HCT116 (cell line): ENCODE data around the gene ATG2B. TPM values are rescaled to one million over a fixed set of nuclear protein-coding genes. Genes with fewer than 3 reads are reported as not detected.

Experiments used
- ATAC-seq: fragments of 200-7000 bp; cut with Tn5 transposase; 2 replicates; pipeline ENCODE4 v1.9.1; 2020; ENCODE audit warnings: mild to moderate bottlenecking, moderate library complexity
- BruUV-seq: library from RNA; stranded (reverse); fragments of 400-500 nt; replicated peaks from 2 replicates; lab custom pipeline; 2021; lab: Mats Ljungman, UMichigan
- CTCF ChIA-PET: fragments of 300-600 bp; sonication (Branson Sonifier 250); formaldehyde crosslinking; loops from one replicate; lab custom pipeline; 2021; ENCODE audit warnings: antibody characterized with exemption; lab: Charles Lee
- POLR2A ChIA-PET: fragments of 300-600, 350-600 bp; sonication (Branson Sonifier 250); formaldehyde crosslinking; loops from one replicate; lab custom pipeline; 2021; ENCODE audit warnings: antibody characterized with exemption; lab: Charles Lee
- RAD21 ChIA-PET, 2 experiments: fragments of 300-600 bp; sonication (Branson Sonifier 250); formaldehyde crosslinking; loops; one replicate each; lab custom pipeline; 2023; ENCODE audit warnings: low total read pairs in 2 of 2; ENCODE audit not compliant: uncharacterized antibody in 2 of 2, unreplicated experiment in 2 of 2, low non-redundant PET in 1 of 2; lab: Charles Lee
- DNase-seq: peaks from one replicate; pipeline ENCODE4 v3.0.0-alpha.2; 2010; ENCODE audit warnings: low read depth, low spot score
- H2AFZ ChIP-seq: fragments of 200-600 bp; shearing (Covaris generic), sonication (generic); 2 replicates; pipeline ENCODE4 v1.6.1; 2017; ENCODE audit warnings: low read depth, mixed run types, mixed read lengths, antibody characterized with exemption, low read length; ENCODE audit not compliant: poor library complexity, severe bottlenecking
- H3K27ac ChIP-seq: 2 replicates; pipeline ENCODE4 v1.5.1; 2012; ENCODE audit warnings: low read depth, low read length
- H3K27me3 ChIP-seq: fragments of 200-600 bp; sonication (generic); 2 replicates; pipeline ENCODE4 v1.6.1; 2016; ENCODE audit warnings: mixed run types, low read length, mixed read lengths; ENCODE audit not compliant: insufficient read depth
- H3K36me3 ChIP-seq, 2 experiments: fragments of 200-500 bp in 1 of 2; fragments of 200-600 bp in 1 of 2; sonication (Bioruptor generic) in 1 of 2; sonication (generic) in 1 of 2; 2 replicates each; pipeline versions ENCODE4 v1.5.1 to v1.6.1; 2014 to 2016; ENCODE audit warnings: low read length in 2 of 2, inconsistent platforms in 1 of 2, mixed read lengths in 1 of 2, mixed run types in 1 of 2; ENCODE audit not compliant: insufficient read depth in 2 of 2, control insufficient read depth in 1 of 2
- H3K4me1 ChIP-seq, 2 experiments: fragments of 200-600 bp in 1 of 2; sonication (generic) in 1 of 2; 2 replicates each; pipeline versions ENCODE4 v1.5.1 to v1.6.1; 2012 to 2017; ENCODE audit warnings: low read length in 2 of 2, inconsistent platforms in 1 of 2, mild to moderate bottlenecking in 1 of 2, mixed read lengths in 1 of 2, mixed run types in 1 of 2, moderate library complexity in 1 of 2; ENCODE audit not compliant: insufficient read depth in 2 of 2, control insufficient read depth in 1 of 2
- H3K4me2 ChIP-seq: fragments of 200-600 bp; sonication (generic); 2 replicates; pipeline ENCODE4 v1.6.1; 2017; ENCODE audit warnings: mixed run types, low read length, mixed read lengths
- H3K4me3 ChIP-seq, 2 experiments: fragments of 200-600 bp in 1 of 2; sonication (generic) in 1 of 2; replicated peaks in 1 of 2; 2 replicates each; pipeline ENCODE4 v1.5.1; 2011 to 2016; ENCODE audit warnings: low read length in 2 of 2, control low read depth in 1 of 2, low read depth in 1 of 2, mild to moderate bottlenecking in 1 of 2, mixed read lengths in 1 of 2, mixed run types in 1 of 2
- H3K79me2 ChIP-seq: fragments of 200-600 bp; sonication (generic); 2 replicates; pipeline ENCODE4 v1.6.1; 2017; ENCODE audit warnings: mild to moderate bottlenecking, mixed run types, low read length, moderate library complexity, mixed read lengths; ENCODE audit not compliant: insufficient read depth
- H3K9ac ChIP-seq: fragments of 200-600 bp; sonication (generic); 2 replicates; pipeline ENCODE4 v1.6.1; 2016; ENCODE audit warnings: low read length, mixed read lengths
- H3K9me2 ChIP-seq: fragments of 200-600 bp; sonication (generic), shearing (Covaris generic); 2 replicates; pipeline ENCODE4 v1.6.1; 2017; ENCODE audit warnings: mixed run types, mild to moderate bottlenecking, moderate library complexity; ENCODE audit not compliant: insufficient read depth
- H3K9me3 ChIP-seq, 2 experiments: fragments of 200-500 bp in 1 of 2; fragments of 200-600 bp in 1 of 2; sonication (Bioruptor generic) in 1 of 2; sonication (generic) in 1 of 2; 2 replicates each; pipeline ENCODE4 v1.6.1; 2014 to 2017; ENCODE audit warnings: low read length in 2 of 2, mixed read lengths in 2 of 2, inconsistent platforms in 1 of 2, low read depth in 1 of 2, mild to moderate bottlenecking in 1 of 2, mixed run types in 1 of 2, moderate library complexity in 1 of 2; ENCODE audit not compliant: control insufficient read depth in 1 of 2, insufficient read depth in 1 of 2
- H4K20me1 ChIP-seq: fragments of 200-600 bp; sonication (generic), shearing (Covaris generic); 2 replicates; pipeline ENCODE4 v1.6.1; 2017; ENCODE audit warnings: mixed run types, mild to moderate bottlenecking, moderate library complexity; ENCODE audit not compliant: insufficient read depth
- ATF3 ChIP-seq: IDR thresholded peaks from 2 replicates; pipeline ENCODE4 v1.6.1; 2012
- CBX3 ChIP-seq: IDR thresholded peaks from 2 replicates; pipeline ENCODE4 v1.6.1; 2012; ENCODE audit warnings: low read depth
- CEBPB ChIP-seq: IDR thresholded peaks from 2 replicates; pipeline ENCODE4 v1.6.1; 2012; ENCODE audit warnings: low read depth
- EGR1 ChIP-seq: IDR thresholded peaks from 2 replicates; pipeline ENCODE4 v1.6.1; 2012; ENCODE audit warnings: low read depth
- ELF1 ChIP-seq: IDR thresholded peaks from 2 replicates; pipeline ENCODE4 v1.6.1; 2012; ENCODE audit warnings: low read depth, borderline replicate concordance
- EZH2 ChIP-seq: fragments of 200-600 bp; sonication (generic); IDR thresholded peaks from 2 replicates; pipeline ENCODE4 v1.6.1; 2017; ENCODE audit warnings: antibody characterized with exemption, mixed run types
- EZH2phosphoT487 ChIP-seq: fragments of 200-600 bp; IDR thresholded peaks from 2 replicates; pipeline ENCODE4 v1.6.1; 2018; ENCODE audit warnings: antibody characterized with exemption, borderline replicate concordance
- FOSL1 ChIP-seq: IDR thresholded peaks from 2 replicates; pipeline ENCODE4 v1.6.1; 2012; ENCODE audit warnings: low read depth
- JUND ChIP-seq: IDR thresholded peaks from 2 replicates; pipeline ENCODE4 v1.6.1; 2012
- MAX ChIP-seq: IDR thresholded peaks from 2 replicates; pipeline ENCODE4 v1.6.1; 2012
- POLR2A ChIP-seq: IDR thresholded peaks from 2 replicates; pipeline ENCODE4 v1.7.0; 2011; ENCODE audit warnings: borderline replicate concordance; ENCODE audit not compliant: insufficient read depth, insufficient read length; ENCODE audit errors: extremely low read depth
- POLR2AphosphoS5 ChIP-seq: IDR thresholded peaks from 2 replicates; pipeline ENCODE4 v1.6.1; 2011; ENCODE audit warnings: mild to moderate bottlenecking, low read depth, low read length, moderate library complexity
- RAD21 ChIP-seq: IDR thresholded peaks from 2 replicates; pipeline ENCODE4 v1.6.1; 2012; ENCODE audit warnings: low read depth, mild to moderate bottlenecking
- SIN3A ChIP-seq: IDR thresholded peaks from 2 replicates; pipeline ENCODE4 v1.6.1; 2012; ENCODE audit warnings: low read depth
- SRF ChIP-seq: IDR thresholded peaks from 2 replicates; pipeline ENCODE4 v1.6.1; 2012; ENCODE audit warnings: low read depth
- TCF7L2 ChIP-seq: IDR thresholded peaks from 2 replicates; pipeline ENCODE4 v1.7.0; 2011; ENCODE audit warnings: borderline replicate concordance, inconsistent platforms; ENCODE audit not compliant: insufficient read depth, insufficient read length; ENCODE audit errors: extremely low read depth
- YY1 ChIP-seq: IDR thresholded peaks from 2 replicates; pipeline ENCODE4 v1.6.1; 2011; ENCODE audit warnings: low read length, low read depth, moderate library complexity, mild to moderate bottlenecking; ENCODE audit not compliant: insufficient replicate concordance; ENCODE audit errors: extremely low read depth
- ZFX ChIP-seq: fragments of 450-650 bp; IDR thresholded peaks from 2 replicates; pipeline ENCODE4 v1.6.1; 2017
- ZNF274 ChIP-seq: fragments of 200-500 bp; sonication (Bioruptor generic); IDR thresholded peaks from 2 replicates; pipeline ENCODE4 v1.6.1; 2014; ENCODE audit warnings: mild to moderate bottlenecking, low read depth, low read length, inconsistent platforms
- intact Hi-C: fragments of 100-400 bp; cut with micrococcal nuclease; formaldehyde crosslinking; loops from 2 replicates; pipeline ENCODE4 v1.10.0; 2022
- total RNA-seq: library from RNA; stranded (reverse); gene quantifications from one replicate; pipeline ENCODE4 v1.2.1, GENCODE V29; 2021; ENCODE audit not compliant: unreplicated experiment
- TF ChIP-seq, protein P1 (sequence below): IDR thresholded peaks from 2 replicates; pipeline ENCODE4 v1.6.1; 2012; ENCODE audit warnings: low read depth
- TF ChIP-seq, protein P2 (sequence below), 3 experiments: fragments of 200-600 bp in 1 of 3; sonication (generic) in 1 of 3; IDR thresholded peaks in 2 of 3; conservative IDR thresholded peaks in 1 of 3; 2 replicates each; pipeline ENCODE4 v1.5.1; 2012 to 2017; ENCODE audit warnings: low read depth in 2 of 3, low read length in 2 of 3, antibody characterized with exemption in 1 of 3, borderline replicate concordance in 1 of 3, control low read depth in 1 of 3, mild to moderate bottlenecking in 1 of 3, mixed read lengths in 1 of 3, mixed run types in 1 of 3, moderate library complexity in 1 of 3; ENCODE audit not compliant: insufficient read depth in 1 of 3

The ATG2B gene
- total RNA-seq, 1 experiment from 2014 or later = 6.4 TPM

- TF ChIP-seq, protein P1, sequence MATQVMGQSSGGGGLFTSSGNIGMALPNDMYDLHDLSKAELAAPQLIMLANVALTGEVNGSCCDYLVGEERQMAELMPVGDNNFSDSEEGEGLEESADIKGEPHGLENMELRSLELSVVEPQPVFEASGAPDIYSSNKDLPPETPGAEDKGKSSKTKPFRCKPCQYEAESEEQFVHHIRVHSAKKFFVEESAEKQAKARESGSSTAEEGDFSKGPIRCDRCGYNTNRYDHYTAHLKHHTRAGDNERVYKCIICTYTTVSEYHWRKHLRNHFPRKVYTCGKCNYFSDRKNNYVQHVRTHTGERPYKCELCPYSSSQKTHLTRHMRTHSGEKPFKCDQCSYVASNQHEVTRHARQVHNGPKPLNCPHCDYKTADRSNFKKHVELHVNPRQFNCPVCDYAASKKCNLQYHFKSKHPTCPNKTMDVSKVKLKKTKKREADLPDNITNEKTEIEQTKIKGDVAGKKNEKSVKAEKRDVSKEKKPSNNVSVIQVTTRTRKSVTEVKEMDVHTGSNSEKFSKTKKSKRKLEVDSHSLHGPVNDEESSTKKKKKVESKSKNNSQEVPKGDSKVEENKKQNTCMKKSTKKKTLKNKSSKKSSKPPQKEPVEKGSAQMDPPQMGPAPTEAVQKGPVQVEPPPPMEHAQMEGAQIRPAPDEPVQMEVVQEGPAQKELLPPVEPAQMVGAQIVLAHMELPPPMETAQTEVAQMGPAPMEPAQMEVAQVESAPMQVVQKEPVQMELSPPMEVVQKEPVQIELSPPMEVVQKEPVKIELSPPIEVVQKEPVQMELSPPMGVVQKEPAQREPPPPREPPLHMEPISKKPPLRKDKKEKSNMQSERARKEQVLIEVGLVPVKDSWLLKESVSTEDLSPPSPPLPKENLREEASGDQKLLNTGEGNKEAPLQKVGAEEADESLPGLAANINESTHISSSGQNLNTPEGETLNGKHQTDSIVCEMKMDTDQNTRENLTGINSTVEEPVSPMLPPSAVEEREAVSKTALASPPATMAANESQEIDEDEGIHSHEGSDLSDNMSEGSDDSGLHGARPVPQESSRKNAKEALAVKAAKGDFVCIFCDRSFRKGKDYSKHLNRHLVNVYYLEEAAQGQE = no peak
Observed at GRCh38 chr14:96271421-96271762, 91.7 kb downstream of the ATG2B start (continued).

- no peaks in the 10 kb centered on the region for H3K27me3 ChIP-seq
- no peak for ATAC-seq
- no TSS peak for BruUV-seq
- H2AFZ ChIP-seq = no peak overlapping the region
- H3K79me2 ChIP-seq = no peaks in the 10 kb centered on the region
- no peak overlapping the region for H3K9ac ChIP-seq
- no peaks in the 10 kb centered on the region for H4K20me1 ChIP-seq
- H3K36me3 ChIP-seq = no peaks in the 10 kb centered on the region
- no peaks in the 10 kb centered on the region for H3K9me2 ChIP-seq
- no peak overlapping the region for H3K27ac ChIP-seq
- CTCF ChIA-PET = interaction anchor here (0.9 to 1.6 kb wide), 2 partner anchors 170 to 172 kb away, joined by 3 to 4 read pairs; no protein-coding TSS in a partner anchor
- intact Hi-C loops = no loop called here
- TF ChIP-seq RAD21 (no peak), CEBPB (no peak), YY1 (no peak), TCF7L2 (no peak), EZH2phosphoT487 (no peak), SRF (no peak), EGR1 (no peak), POLR2AphosphoS5 (no peak), EZH2 (no peak), ELF1 (no peak), POLR2A (no peak), MAX (no peak), SIN3A (no peak), ATF3 (no peak), JUND (no peak), CBX3 (no peak), FOSL1 (no peak), ZNF274 (no peak), ZFX (no peak)
- TF ChIP-seq, protein P2, sequence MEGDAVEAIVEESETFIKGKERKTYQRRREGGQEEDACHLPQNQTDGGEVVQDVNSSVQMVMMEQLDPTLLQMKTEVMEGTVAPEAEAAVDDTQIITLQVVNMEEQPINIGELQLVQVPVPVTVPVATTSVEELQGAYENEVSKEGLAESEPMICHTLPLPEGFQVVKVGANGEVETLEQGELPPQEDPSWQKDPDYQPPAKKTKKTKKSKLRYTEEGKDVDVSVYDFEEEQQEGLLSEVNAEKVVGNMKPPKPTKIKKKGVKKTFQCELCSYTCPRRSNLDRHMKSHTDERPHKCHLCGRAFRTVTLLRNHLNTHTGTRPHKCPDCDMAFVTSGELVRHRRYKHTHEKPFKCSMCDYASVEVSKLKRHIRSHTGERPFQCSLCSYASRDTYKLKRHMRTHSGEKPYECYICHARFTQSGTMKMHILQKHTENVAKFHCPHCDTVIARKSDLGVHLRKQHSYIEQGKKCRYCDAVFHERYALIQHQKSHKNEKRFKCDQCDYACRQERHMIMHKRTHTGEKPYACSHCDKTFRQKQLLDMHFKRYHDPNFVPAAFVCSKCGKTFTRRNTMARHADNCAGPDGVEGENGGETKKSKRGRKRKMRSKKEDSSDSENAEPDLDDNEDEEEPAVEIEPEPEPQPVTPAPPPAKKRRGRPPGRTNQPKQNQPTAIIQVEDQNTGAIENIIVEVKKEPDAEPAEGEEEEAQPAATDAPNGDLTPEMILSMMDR (IDR thresholded peaks at IDR 0.05 in 2 of 3, conservative IDR thresholded peaks at IDR 0.05 in 1 of 3; ENCODE audit: borderline replicate concordance in 1 of 3, insufficient read depth in 1 of 3, low read depth in 2 of 3, low read length in 2 of 3) = no peak
- no peak overlapping the region for H3K4me3 ChIP-seq
- no peaks in the 10 kb centered on the region for H3K4me1 ChIP-seq
- DNase-seq = no peak
- H3K4me2 ChIP-seq = no peak overlapping the region
- H3K9me3 ChIP-seq = peaks cover 0 to 9% of the 10 kb centered on the region in 2 experiments; a peak in 1 of 4 replicates
- RAD21 ChIA-PET = interaction anchor here in 1 of 2 experiments (0.6 kb wide), 1 partner anchor 871 kb away, joined by 5 read pairs; no protein-coding TSS in a partner anchor
- POLR2A ChIA-PET = no interaction called here
Observed at GRCh38 chr14:96270565-96271420, 92.3 kb downstream of the ATG2B start.
